VCaP (cell line): ENCODE measurements around the gene TCL1A.

Experiments used
- H3K27ac ChIP-seq: fragments of 450-650 bp; 2 replicates; pipeline ENCODE4 v1.5.1; 2017
- TF ChIP-seq, protein P1 (sequence below): fragments of 450-650 bp; conservative IDR thresholded peaks from 2 replicates; pipeline ENCODE4 v1.5.1; 2017; ENCODE audit warnings: mild to moderate bottlenecking, moderate library complexity

Gene TCL1A

DNA sequence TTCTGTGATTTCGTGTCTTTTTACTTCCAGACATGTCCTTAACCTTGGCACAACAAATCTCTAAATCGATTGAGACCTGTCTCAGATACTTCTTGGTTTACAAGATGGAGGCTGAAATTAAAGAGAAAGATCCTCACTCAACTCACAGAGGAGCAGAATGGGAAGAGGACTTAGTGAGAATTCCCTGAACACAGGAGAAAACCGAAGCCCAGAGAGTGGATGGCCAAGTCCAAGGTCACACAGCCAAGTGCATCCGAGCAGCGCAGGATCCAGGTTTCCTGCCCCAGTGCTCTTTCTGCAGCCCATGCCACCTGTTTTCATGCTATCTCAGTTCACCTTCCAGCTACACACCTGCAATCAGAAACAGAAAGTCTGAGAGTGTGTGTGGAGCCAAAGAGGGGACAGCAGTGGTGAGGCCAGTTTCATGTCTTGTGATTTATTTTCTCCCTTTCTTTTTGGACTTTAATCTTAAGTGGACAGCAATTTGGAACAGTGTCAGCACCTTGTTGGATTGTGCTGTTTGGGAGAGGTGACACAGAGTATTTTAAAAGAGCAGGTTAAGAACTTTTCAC lies 50.6 kb downstream of the TCL1A start:
- TF ChIP-seq, protein P1, sequence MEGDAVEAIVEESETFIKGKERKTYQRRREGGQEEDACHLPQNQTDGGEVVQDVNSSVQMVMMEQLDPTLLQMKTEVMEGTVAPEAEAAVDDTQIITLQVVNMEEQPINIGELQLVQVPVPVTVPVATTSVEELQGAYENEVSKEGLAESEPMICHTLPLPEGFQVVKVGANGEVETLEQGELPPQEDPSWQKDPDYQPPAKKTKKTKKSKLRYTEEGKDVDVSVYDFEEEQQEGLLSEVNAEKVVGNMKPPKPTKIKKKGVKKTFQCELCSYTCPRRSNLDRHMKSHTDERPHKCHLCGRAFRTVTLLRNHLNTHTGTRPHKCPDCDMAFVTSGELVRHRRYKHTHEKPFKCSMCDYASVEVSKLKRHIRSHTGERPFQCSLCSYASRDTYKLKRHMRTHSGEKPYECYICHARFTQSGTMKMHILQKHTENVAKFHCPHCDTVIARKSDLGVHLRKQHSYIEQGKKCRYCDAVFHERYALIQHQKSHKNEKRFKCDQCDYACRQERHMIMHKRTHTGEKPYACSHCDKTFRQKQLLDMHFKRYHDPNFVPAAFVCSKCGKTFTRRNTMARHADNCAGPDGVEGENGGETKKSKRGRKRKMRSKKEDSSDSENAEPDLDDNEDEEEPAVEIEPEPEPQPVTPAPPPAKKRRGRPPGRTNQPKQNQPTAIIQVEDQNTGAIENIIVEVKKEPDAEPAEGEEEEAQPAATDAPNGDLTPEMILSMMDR: no peak
- H3K27ac ChIP-seq: no peak overlapping the region

DNA sequence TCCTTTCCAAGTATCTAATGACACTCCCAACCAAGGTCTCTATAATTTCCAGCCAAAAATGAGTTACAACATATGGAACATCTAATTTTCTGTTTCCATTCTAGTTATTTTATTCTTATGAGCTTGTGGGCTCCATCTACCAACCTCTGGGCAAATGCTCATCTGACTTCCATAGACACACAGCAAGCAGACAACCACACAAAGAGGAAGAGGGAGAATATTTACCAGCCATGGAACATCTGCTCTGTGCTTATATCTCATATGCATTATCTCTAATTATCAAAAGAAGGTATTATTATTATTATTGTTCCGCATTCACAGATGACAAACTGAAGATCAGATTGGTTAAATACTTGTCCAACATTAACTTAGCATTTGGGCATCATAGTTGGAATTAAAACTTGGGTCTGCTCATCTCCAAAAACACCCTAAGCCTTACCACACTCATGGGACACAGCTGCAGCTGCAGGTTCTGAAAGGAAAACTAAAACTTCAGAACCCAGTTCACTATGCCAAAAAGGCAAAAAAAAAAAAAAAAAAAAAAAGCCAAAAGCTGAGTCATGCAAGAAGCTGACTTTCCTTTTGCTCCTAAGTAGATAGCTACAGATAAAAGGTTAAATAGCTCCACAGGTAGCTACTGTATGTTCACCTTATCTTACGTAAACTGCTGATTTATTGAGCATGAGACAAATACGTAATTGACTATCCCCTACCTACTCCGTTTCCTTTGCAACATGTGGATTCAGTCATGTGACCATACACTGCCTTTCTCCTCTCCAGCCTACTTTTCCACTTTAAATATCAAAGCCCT lies 51.3 kb downstream of the TCL1A start:
- H3K27ac ChIP-seq: no peak overlapping the region
- TF ChIP-seq, protein P1: no peak

DNA sequence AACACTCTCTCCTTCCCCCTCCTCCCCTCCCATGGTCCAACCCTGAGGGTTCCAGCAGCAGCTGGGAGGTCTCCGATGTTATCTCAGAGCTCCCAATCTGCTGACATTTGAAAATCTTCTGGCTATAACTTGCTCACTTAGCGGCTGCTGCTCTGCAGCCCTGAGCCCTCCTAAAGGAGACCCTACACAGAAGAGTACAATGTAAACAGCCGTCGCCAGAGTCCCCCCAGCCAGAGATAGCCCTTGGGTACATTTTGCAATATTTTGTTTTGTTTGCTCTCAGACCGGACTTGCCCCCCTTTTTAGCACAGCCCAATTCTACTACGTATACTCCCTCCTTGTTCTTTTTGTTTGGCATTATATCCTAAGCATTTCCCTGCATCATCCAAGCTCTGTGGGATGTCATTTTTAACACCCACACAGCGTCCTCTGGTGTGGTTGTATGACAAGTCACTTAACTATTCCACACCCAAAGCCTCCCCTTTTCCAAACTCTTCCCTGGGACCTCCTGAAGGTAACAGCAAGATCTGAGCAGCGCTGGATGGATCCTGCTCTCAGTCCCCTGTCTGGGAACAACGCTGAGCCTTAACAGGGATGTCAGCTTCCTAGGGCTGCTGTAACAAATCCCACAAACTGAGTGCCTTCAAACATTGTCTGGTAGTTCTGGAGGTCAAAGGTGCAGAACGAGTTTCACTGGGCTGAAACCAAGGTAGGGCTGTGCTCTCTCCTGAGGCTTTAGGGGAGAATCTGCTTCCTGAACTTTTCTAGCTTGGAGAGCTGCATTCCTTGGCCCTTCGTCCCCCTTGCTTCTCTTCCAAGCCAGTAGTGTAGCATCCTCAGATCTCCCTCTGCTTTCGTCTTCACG lies 53.0 kb downstream of the TCL1A start:
- H3K27ac ChIP-seq: no peak overlapping the region
- TF ChIP-seq, protein P1: no peak

DNA sequence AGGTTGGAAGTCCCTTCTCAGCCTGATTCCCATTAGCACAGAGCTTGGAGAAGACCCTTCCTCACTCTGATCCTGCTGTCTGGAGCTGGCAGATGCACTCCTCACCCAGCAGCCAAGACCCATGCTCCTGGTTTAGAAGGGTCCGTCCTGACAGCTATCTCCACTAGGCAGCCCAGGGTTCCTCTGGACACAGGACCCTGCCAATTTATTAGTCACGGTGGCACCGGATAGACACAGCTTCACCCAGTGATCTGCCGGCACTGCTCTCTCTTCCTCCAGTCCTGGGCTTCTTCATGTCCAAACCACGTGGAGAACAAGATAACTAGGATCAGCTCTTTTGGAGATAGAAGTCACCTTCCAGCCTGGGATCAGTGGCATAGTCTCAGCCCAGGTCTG lies 53.9 kb downstream of the TCL1A start:
- TF ChIP-seq, protein P1: no peak
- H3K27ac ChIP-seq: no peak overlapping the region
